Lower lobe of right lung (tissue), 2 donors: ENCODE measurements around the gene SELENOK. TPM values are rescaled to one million over a fixed set of nuclear protein-coding genes. Genes with fewer than 3 reads are reported as not detected.

Experiments used
- ATAC-seq, 2 donors: fragments of 200-7000 bp; cut with Tn5 transposase; one replicate each; pipeline ENCODE4 v1.9.1; 2020 to 2022; ENCODE audit warnings: mild to moderate bottlenecking in 2 of 2, moderate library complexity in 2 of 2
- DNase-seq: peaks from one replicate; pipeline ENCODE4 v3.0.0-alpha.2; 2020
- H3K27ac ChIP-seq: fragments of 200-600 bp; one replicate; pipeline ENCODE4 v1.8.0; 2022
- H3K27me3 ChIP-seq: fragments of 200-600 bp; one replicate; pipeline ENCODE4 v1.8.0; 2022; ENCODE audit warnings: low read depth
- H3K36me3 ChIP-seq: fragments of 200-600 bp; one replicate; pipeline ENCODE4 v1.8.0; 2022; ENCODE audit warnings: mild to moderate bottlenecking
- H3K4me1 ChIP-seq: fragments of 200-600 bp; one replicate; pipeline ENCODE4 v1.8.0; 2022
- H3K4me3 ChIP-seq: fragments of 200-600 bp; one replicate; pipeline ENCODE4 v1.8.0; 2022; ENCODE audit warnings: mild to moderate bottlenecking
- H3K9me3 ChIP-seq: fragments of 200-600 bp; one replicate; pipeline ENCODE4 v1.8.0; 2022
- intact Hi-C: fragments of 100-400 bp; cut with DNase I; formaldehyde crosslinking; loops from one replicate; pipeline ENCODE4 v1.11.0; 2022
- total RNA-seq: library from RNA; stranded (reverse); fragmentation: NEBNext Ultra II Directional; extraction: Animal tissue kit (Norgen Biotek cat#: 25700); gene quantifications from one replicate; pipeline ENCODE4 v1.2.1, GENCODE V29; 2021
- TF ChIP-seq, protein P1 (sequence below): fragments of 200-600 bp; IDR thresholded peaks from one replicate; pipeline ENCODE4 v1.8.0; 2022; ENCODE audit warnings: antibody characterized with exemption, mild to moderate bottlenecking
- donor health status: DM: no; HTN: yes; CAD: no; lungs with severe emphysema.

SELENOK gene
- total RNA-seq, 1 donor from 2014 or later: 38.7 TPM

DNA sequence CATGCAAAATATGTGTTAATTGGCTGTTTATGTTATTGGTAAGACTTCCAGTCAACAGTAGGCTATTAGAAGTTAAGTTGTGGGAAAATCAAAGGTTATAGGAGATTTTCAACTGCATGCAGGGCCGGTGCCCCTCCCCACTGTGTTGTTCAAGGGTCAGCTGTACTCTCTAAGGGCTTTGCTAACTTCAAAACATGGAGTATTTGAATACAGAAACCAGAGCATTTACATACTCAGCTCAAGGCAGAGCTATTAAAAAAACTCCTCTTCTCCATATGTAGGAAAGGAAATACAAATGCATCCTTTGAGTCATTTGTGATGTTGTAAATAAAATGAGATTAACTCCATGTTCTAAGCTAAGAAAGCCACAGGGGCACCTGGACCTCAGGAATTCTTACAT, 28.5 kb downstream of the SELENOK start:
- DNase-seq: no peak
- ATAC-seq: no peak
- Histone ChIP-seq H3K36me3 (peaks cover 81% of the 10 kb centered on the region), H3K27me3 (no peaks in the 10 kb centered on the region), H3K4me1 (no peaks in the 10 kb centered on the region), H3K27ac (no peak overlapping the region), H3K4me3 (no peak overlapping the region), H3K9me3 (no peaks in the 10 kb centered on the region)
- intact Hi-C loops: no loop called here
- TF ChIP-seq, protein P1, sequence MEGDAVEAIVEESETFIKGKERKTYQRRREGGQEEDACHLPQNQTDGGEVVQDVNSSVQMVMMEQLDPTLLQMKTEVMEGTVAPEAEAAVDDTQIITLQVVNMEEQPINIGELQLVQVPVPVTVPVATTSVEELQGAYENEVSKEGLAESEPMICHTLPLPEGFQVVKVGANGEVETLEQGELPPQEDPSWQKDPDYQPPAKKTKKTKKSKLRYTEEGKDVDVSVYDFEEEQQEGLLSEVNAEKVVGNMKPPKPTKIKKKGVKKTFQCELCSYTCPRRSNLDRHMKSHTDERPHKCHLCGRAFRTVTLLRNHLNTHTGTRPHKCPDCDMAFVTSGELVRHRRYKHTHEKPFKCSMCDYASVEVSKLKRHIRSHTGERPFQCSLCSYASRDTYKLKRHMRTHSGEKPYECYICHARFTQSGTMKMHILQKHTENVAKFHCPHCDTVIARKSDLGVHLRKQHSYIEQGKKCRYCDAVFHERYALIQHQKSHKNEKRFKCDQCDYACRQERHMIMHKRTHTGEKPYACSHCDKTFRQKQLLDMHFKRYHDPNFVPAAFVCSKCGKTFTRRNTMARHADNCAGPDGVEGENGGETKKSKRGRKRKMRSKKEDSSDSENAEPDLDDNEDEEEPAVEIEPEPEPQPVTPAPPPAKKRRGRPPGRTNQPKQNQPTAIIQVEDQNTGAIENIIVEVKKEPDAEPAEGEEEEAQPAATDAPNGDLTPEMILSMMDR: no peak

DNA sequence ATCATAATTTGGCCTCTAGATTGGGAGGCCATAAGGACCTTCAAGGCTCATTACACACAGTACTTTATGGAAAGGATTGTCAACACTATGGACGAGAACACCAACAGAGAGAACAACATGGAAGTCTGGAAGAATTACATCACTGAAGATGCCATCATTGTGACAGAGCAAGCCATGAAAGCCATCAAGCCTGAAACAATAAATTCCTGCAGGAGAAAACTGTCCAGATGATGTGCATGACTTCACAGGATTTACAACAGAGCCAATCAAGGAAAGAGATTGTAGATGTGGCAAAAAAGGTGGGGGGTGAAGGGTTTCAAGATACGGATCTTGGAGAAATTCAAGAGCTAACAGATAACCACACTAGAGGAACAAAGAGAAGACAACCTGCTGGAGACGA, 29.4 kb downstream of the SELENOK start:
- TF ChIP-seq, protein P1: no peak
- DNase-seq (no peak), ATAC-seq (no peak)
- intact Hi-C loops: no loop called here
- Histone ChIP-seq H3K27ac (no peak overlapping the region), H3K9me3 (no peaks in the 10 kb centered on the region), H3K4me3 (no peak overlapping the region), H3K27me3 (no peaks in the 10 kb centered on the region), H3K36me3 (peaks cover 72% of the 10 kb centered on the region), H3K4me1 (no peaks in the 10 kb centered on the region)

DNA sequence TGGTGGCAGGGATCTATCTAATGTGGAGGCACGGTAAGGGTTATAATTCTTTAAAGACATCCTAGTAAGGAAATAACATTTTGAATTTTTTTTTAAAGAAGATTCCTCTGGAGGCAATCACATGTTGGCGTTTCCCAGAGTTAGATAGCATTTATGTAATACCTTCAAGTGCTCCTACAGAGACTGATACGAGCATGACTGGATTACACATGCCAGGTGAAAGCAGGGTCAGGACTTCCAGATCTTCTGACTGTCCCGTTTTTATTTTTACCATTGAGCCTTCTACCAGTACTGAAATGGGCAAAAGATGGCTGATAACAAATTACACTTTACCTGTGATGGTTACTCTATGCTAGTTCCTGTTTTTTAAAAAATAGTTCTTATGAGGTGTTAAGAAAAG, 31.5 kb downstream of the SELENOK start:
- Histone ChIP-seq H3K36me3 (peaks cover 52% of the 10 kb centered on the region), H3K4me1 (no peaks in the 10 kb centered on the region), H3K27me3 (no peaks in the 10 kb centered on the region), H3K9me3 (no peaks in the 10 kb centered on the region), H3K27ac (no peak overlapping the region), H3K4me3 (no peak overlapping the region)
- DNase-seq: no peak
- TF ChIP-seq, protein P1: no peak
- no peak for ATAC-seq
- intact Hi-C loops: no loop called here

DNA sequence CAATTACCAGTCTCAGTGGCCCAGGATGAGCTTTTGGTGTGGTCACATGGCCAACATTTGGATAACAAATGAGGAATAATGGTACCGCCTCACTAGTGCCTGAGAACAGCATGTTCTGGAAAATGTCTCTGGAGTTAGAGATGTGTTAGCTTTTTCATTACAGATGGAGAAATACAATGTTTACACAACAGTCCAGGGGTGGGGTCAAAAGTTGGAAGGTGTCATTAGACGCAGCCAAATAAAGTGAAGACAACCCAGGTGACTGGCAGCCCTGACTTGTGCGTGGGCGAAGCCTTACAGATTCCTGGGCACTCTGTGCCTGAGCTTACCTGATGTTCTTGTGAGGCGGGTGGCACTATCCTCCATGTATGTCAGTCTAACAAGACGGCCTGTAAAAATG, 32.5 kb downstream of the SELENOK start:
- no peak overlapping the region for H3K27ac ChIP-seq
- H3K36me3 ChIP-seq: peaks cover 42% of the 10 kb centered on the region
- TF ChIP-seq, protein P1: no peak
- ATAC-seq (no peak), DNase-seq (no peak)
- no peaks in the 10 kb centered on the region for H3K27me3 ChIP-seq
- no peaks in the 10 kb centered on the region for H3K4me1 ChIP-seq
- intact Hi-C loops: no loop called here
- H3K4me3 ChIP-seq: no peak overlapping the region
- H3K9me3 ChIP-seq: no peaks in the 10 kb centered on the region

DNA sequence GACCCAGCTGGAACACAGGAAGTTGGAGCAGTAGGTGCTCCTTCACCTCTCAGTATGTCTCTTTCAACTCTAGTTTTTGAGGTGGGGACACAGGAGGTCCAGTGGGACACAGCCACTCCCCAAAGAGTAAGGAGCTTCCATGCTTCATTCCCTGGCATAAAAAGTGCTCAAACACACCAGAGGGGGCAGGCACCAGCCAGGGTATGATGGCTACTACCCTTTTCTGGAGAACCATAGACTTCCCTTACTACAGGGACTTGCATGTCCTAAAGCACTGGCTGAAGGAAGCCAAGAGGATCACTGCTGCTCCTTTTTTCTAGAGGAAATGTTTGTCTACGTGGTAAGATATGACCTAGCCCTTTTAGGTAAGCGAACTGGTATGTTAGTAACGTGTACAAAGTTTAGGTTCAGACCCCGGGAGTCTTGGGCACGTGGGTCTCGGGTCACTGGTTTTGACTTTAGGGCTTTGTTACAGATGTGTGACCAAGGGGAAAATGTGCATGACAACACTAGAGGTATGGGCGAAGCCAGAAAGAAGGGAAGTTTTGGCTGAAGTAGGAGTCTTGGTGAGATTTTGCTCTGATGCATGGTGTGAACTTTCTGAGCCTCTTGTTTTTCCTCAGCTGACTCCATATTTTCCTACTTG, 33.4 kb downstream of the SELENOK start:
- TF ChIP-seq, protein P1: no peak
- Histone ChIP-seq H3K4me1 (no peaks in the 10 kb centered on the region), H3K27ac (no peak overlapping the region), H3K36me3 (peaks cover 32% of the 10 kb centered on the region), H3K4me3 (no peak overlapping the region), H3K9me3 (no peaks in the 10 kb centered on the region), H3K27me3 (no peaks in the 10 kb centered on the region)
- intact Hi-C loops: no loop called here
- ATAC-seq: no peak
- DNase-seq: no peak
